SK-N-MC (cell line): ENCODE measurements around the gene LRCH2.

Source experiments
- DNase-seq: peaks from one replicate; pipeline ENCODE4 v3.0.0-alpha.2; 2011; ENCODE audit warnings: low read depth, low spot score
- H3K27ac ChIP-seq: fragments of 200-600 bp; sonication (generic); 2 replicates; pipeline ENCODE4 v1.5.1; 2016; ENCODE audit warnings: mixed run types
- H3K36me3 ChIP-seq: fragments of 200-600 bp; sonication (generic); 2 replicates; pipeline ENCODE4 v1.6.1; 2017; ENCODE audit warnings: antibody characterized with exemption, low read length, mixed read lengths; ENCODE audit not compliant: insufficient read depth
- H3K4me3 ChIP-seq: fragments of 200-600 bp; sonication (generic); 2 replicates; pipeline ENCODE4 v1.5.1; 2016
- H3K9ac ChIP-seq: fragments of 200-600 bp; sonication (generic); 2 replicates; pipeline ENCODE4 v1.8.0; 2017; ENCODE audit warnings: mixed run types, mixed read lengths; ENCODE audit not compliant: insufficient read length
- H3K9me3 ChIP-seq: fragments of 200-600 bp; sonication (generic); 2 replicates; pipeline ENCODE4 v1.6.1; 2017; ENCODE audit warnings: low read depth, mild to moderate bottlenecking, antibody characterized with exemption, low read length, moderate library complexity, mixed read lengths
- EZH2 ChIP-seq: fragments of 200-600 bp; sonication (generic); IDR thresholded peaks from one replicate; pipeline ENCODE4 v1.6.1; 2017; ENCODE audit warnings: antibody characterized with exemption
- FOXP2 ChIP-seq: optimal IDR thresholded peaks from 2 replicates; pipeline ENCODE3; 2011; ENCODE audit warnings: mild to moderate bottlenecking, moderate library complexity; ENCODE audit not compliant: insufficient read depth; ENCODE audit errors: extremely low read length, control extremely low read depth
- POLR2AphosphoS5 ChIP-seq: IDR thresholded peaks from 2 replicates; pipeline ENCODE4 v1.6.1; 2012; ENCODE audit warnings: mild to moderate bottlenecking, low read depth, low read length, borderline replicate concordance

LRCH2 gene

DNA sequence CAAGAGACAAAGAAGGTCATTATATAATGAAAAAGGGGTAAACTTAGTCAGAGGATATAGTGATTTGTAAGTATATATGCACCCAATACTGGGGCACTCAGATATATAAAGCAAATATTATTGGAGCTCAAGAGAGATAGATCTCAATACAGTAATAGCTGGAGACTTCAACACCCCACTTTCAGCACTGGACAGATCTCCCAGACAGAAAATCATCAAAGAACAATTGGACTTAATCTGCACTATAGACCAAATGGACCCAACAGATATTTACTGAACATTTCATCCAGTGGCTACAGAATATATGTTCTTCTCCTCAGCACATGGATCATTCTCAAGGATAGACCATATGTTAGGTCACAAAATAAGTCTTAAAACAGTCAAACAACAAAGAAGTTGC, 91.8 kb downstream of the LRCH2 start:
- Histone ChIP-seq H3K9me3 (no peaks in the 10 kb centered on the region), H3K36me3 (no peaks in the 10 kb centered on the region), H3K9ac (no peak overlapping the region), H3K4me3 (no peak overlapping the region), H3K27ac (no peak overlapping the region)
- no peak for TF ChIP-seq FOXP2
- TF ChIP-seq POLR2AphosphoS5, result no peak
- TF ChIP-seq EZH2, result no peak
- DNase-seq, result no peak

DNA sequence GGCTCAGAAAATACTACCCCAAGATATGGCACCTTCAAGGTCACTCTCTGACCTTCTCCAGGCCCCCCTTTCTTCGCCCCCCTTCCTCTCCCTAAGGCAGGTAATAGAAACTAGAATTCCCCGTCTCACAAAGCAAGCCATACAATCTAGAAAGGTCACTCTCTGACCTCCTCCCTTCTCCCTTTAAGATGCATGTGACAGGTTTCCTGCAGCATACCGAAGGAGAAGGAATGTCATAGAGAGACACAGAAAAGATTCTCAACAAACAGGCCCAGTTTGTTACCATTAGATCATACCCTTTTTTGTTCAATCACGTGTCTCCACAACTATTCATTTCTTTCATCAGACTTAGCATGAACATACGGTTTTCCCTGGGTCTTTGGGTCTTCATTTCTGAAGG, 95.9 kb downstream of the LRCH2 start:
- Histone ChIP-seq H3K9me3 (no peaks in the 10 kb centered on the region), H3K36me3 (no peaks in the 10 kb centered on the region), H3K4me3 (no peak overlapping the region), H3K27ac (no peak overlapping the region), H3K9ac (no peak overlapping the region)
- TF ChIP-seq POLR2AphosphoS5 (no peak), EZH2 (no peak), FOXP2 (no peak)
- no peak for DNase-seq

DNA sequence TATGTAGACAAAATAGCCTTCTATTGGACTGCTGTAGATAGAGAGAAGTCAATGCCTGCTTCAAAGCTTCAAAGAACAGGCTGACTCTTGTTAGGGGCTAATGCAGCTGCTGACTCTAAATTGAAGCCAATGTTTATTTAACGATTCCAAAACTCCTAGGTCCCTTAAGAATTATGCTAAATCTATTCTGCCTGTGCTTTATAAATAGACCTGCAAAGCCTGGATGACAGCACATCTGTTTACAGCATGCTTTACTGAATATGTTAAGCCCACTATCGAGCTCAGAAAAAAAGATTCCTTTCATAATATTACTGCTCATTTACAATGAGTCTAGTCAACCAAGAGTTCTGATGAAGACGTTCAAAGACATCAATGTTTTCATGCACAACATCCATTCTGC, 99.5 kb downstream of the LRCH2 start:
- Histone ChIP-seq H3K4me3 (no peak overlapping the region), H3K9ac (no peak overlapping the region), H3K9me3 (no peaks in the 10 kb centered on the region), H3K27ac (no peak overlapping the region), H3K36me3 (no peaks in the 10 kb centered on the region)
- no peak for DNase-seq
- no peak for TF ChIP-seq EZH2
- TF ChIP-seq POLR2AphosphoS5, result no peak
- TF ChIP-seq FOXP2, result no peak

DNA sequence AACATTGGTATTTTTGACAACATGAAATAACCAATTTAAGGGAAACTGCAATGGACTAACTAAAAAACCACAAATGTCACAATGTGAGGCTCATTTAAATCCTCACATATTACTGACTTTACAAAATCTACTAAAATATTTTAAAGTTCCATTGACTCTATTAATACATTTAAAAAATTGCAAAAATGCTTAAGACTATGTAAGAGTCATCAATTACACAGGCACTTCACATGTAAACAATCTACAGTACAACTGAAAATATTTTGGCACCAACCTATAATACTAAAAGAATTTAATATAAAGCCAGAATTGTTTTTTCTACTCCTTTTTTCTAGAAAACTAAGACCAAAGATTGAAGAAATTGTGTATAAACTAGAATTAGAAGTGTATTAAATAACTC, 121.5 kb downstream of the LRCH2 start:
- no peak for DNase-seq
- Histone ChIP-seq H3K4me3 (no peak overlapping the region), H3K36me3 (no peaks in the 10 kb centered on the region), H3K9me3 (no peaks in the 10 kb centered on the region), H3K9ac (no peak overlapping the region), H3K27ac (no peak overlapping the region)
- no peak for TF ChIP-seq POLR2AphosphoS5

- no peak for TF ChIP-seq FOXP2
- no peak for TF ChIP-seq EZH2
- no peak for TF ChIP-seq POLR2AphosphoS5
- no peak overlapping the region for H3K4me3 ChIP-seq
- no peak for DNase-seq
- no peaks in the 10 kb centered on the region for H3K9me3 ChIP-seq
- no peak overlapping the region for H3K27ac ChIP-seq
- no peak overlapping the region for H3K9ac ChIP-seq
- no peaks in the 10 kb centered on the region for H3K36me3 ChIP-seq
These were observed 135.0 kb downstream of the LRCH2 start for GRCh38 chrX:115098897-115099296.

DNA sequence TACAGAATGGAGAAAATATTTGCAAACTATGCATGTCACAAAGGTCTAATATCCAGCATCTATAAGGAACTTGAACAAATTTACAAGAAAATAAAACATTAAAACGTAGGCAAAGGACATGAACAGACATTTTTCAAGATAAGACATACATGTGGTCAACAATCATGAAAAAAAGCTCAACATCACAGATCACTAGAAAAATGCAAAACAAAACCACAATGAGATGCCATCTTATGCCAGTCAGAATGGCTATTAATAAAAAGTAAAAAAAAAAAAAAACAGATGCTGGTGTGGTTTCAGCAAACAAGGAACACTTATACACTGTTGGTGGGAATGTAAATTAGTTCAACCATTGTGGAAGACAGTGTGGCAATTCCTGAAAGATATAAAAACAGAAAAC, 140.7 kb downstream of the LRCH2 start:
- no peaks in the 10 kb centered on the region for H3K36me3 ChIP-seq
- H3K4me3 ChIP-seq, result no peak overlapping the region
- TF ChIP-seq FOXP2, result no peak
- no peak for DNase-seq
- no peak overlapping the region for H3K27ac ChIP-seq
- no peak overlapping the region for H3K9ac ChIP-seq
- H3K9me3 ChIP-seq, result no peaks in the 10 kb centered on the region

DNA sequence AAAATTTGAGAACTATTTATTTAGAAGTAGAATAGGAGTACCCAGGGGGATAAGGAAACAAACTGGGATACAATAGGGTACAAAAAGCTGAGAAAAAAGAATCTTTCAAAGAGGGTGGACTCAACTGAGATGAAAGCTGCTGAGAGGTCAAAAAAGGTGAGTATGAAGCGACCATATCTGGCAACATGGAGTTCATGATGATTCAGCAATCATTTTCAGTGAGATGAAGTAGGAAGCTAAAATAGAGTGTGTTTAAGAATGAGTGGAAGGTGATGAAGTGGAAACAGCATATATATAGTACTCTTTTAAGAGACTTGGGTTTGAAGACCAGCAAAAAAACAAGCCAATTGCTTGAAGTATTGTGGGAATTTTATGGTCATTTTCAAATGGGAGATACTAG, 144.5 kb downstream of the LRCH2 start:
- Histone ChIP-seq H3K36me3 (no peaks in the 10 kb centered on the region), H3K4me3 (no peak overlapping the region), H3K27ac (no peak overlapping the region), H3K9ac (no peak overlapping the region), H3K9me3 (no peaks in the 10 kb centered on the region)
- DNase-seq, result no peak
- TF ChIP-seq FOXP2, result no peak
- no peak for TF ChIP-seq EZH2
- TF ChIP-seq POLR2AphosphoS5, result no peak

DNA sequence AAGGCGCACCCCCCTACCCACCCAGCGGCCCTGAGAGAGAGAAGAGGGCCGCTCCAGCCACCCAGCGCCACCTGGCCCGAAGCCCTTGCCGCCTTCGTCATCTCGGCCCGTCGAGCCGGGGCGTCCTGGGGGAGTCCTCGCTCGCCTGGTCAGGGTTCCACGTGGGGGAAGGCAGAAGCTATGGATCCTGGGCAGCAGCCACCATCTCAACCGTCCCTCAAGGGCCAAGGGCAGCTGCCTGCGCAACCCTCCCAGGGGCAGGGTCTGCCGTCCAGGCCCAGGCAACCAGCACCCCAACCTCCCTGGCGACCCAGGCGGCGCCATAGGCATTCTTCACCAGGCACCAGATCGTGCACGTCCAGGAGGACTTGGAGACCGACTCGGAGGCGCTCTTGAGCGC, 165.0 kb downstream of the LRCH2 start:
- H3K36me3 ChIP-seq, result no peaks in the 10 kb centered on the region

DNA sequence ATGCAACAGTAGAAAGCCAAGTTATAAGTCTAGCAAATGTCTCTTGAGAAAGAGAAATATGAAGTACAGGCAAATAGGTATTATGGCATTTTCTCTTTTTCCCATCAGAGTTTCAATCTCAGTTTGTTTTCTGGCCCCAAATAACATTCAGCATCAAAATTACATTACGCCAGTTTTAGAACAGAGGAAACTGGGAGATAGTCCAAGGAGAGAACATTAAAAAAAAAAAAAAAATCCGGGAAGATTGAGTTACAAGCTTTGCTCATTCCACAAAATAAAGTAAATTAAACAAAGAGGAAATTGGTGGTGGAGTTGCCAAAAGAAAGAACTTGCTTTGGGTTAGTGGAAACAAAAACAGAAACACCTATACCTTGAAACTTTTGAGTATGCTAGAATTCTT, 166.1 kb downstream of the LRCH2 start:
- TF ChIP-seq EZH2 (no peak), FOXP2 (no peak), POLR2AphosphoS5 (no peak)
- H3K9ac ChIP-seq, result no peak overlapping the region
- no peak for DNase-seq

More for the DNA sequence above, 165.0 kb downstream of the LRCH2 start:
- Histone ChIP-seq H3K9ac (no peak overlapping the region), H3K27ac (no peak overlapping the region), H3K4me3 (no peak overlapping the region), H3K9me3 (no peaks in the 10 kb centered on the region)
- TF ChIP-seq FOXP2 (no peak), POLR2AphosphoS5 (no peak), EZH2 (no peak)
- DNase-seq, result no peak

More for the DNA sequence above, 166.1 kb downstream of the LRCH2 start:
- Histone ChIP-seq H3K9me3 (no peaks in the 10 kb centered on the region), H3K27ac (no peak overlapping the region), H3K36me3 (no peaks in the 10 kb centered on the region), H3K4me3 (no peak overlapping the region)
